NOMO-1 treated with DMSO at 0.1 percent for 48 hours (cell line): Measurements from ENCODE around the gene EYS.
"Not testable (repeated sequence)": the region's sequence is repeated elsewhere in the genome, so short reads cannot be mapped to it uniquely, and the experiment has no call there.

Source experiments
- DNase-seq: peaks from one replicate; lab custom pipeline; 2025; ENCODE audit not compliant: unreplicated experiment; lab: John Stamatoyannopoulos, UW

Gene EYS

GRCh38 chr6:63783096-63783495 lies 1923.9 kb downstream of the EYS start:
- DNase-seq: no peak

GRCh38 chr6:63774961-63775360 lies 1932.1 kb downstream of the EYS start:
- DNase-seq: no peak

GRCh38 chr6:63773200-63773599 lies 1933.8 kb downstream of the EYS start:
- no peak for DNase-seq

- no peak for DNase-seq
These were observed 1941.2 kb downstream of the EYS start for GRCh38 chr6:63765828-63766227.

GRCh38 chr6:63764318-63764916 lies 1942.6 kb downstream of the EYS start:
- peak; percentile 54 for DNase-seq

- DNase-seq: no peak
These were observed 1946.8 kb downstream of the EYS start for GRCh38 chr6:63760199-63760598.

GRCh38 chr6:63759605-63760105 lies 1947.4 kb downstream of the EYS start:
- DNase-seq: no peak

- no peak for DNase-seq
These were observed 1949.2 kb downstream of the EYS start for GRCh38 chr6:63757826-63758225.

GRCh38 chr6:63757275-63757674 lies 1949.8 kb downstream of the EYS start:
- DNase-seq: not testable (repeated sequence)

GRCh38 chr6:63750400-63750799 lies 1956.6 kb downstream of the EYS start:
- DNase-seq: no peak

GRCh38 chr6:63745784-63746183 lies 1961.2 kb downstream of the EYS start:
- no peak for DNase-seq

GRCh38 chr6:63744810-63745209 lies 1962.2 kb downstream of the EYS start:
- DNase-seq: no peak

- no peak for DNase-seq
These were observed 1963.3 kb downstream of the EYS start for GRCh38 chr6:63743691-63744090.

GRCh38 chr6:63742060-63742459 lies 1965.0 kb downstream of the EYS start:
- no peak for DNase-seq

- DNase-seq: no peak
These were observed 1966.3 kb downstream of the EYS start for GRCh38 chr6:63740709-63741108.

- DNase-seq: no peak
These were observed 1967.8 kb downstream of the EYS start for GRCh38 chr6:63739094-63739687.

GRCh38 chr6:63738190-63738589 lies 1968.8 kb downstream of the EYS start:
- not testable (repeated sequence) for DNase-seq

GRCh38 chr6:63734923-63735322 lies 1972.1 kb downstream of the EYS start:
- no peak for DNase-seq

- DNase-seq: no peak
These were observed 1974.7 kb downstream of the EYS start for GRCh38 chr6:63732336-63732735.

- no peak for DNase-seq
These were observed 1975.1 kb downstream of the EYS start for GRCh38 chr6:63731930-63732329.

GRCh38 chr6:63730311-63730710 lies 1976.7 kb downstream of the EYS start:
- no peak for DNase-seq

- DNase-seq: no peak
These were observed 1982.3 kb downstream of the EYS start for GRCh38 chr6:63724721-63725120.

- DNase-seq: no peak
These were observed 1985.8 kb downstream of the EYS start for GRCh38 chr6:63721181-63721580.
